ENCODE data around the gene FTSJ3. TPM values are rescaled to one million over a fixed set of nuclear protein-coding genes. Genes with fewer than 3 reads are reported as not detected.
A peak's percentile ranks its signal among the peaks of the same experiment; 100 is the strongest.

FTSJ3 gene
- total RNA-seq, 1 experiment from 2014 or later = 36.7 TPM

DNA sequence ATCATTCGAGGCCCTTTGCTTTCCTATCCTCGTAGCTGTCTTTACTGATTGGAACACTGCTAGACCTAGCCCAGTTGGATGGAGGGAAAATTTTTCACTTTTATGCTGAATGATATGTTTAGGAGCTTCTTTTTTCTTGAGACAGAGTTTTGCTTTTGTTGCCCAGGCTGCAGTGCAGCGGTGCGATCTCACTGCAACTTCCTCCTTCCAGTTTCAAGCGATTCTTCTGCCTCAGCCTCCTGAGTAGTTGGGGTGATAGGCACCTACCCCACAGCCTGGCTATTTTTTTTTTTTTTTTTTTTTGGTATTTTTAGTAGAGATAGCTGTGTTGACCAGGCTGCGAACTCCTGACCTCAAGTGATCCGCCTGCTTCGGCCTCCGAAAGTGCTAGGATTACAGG, 17.5 kb downstream of the FTSJ3 start:
- Mint-ChIP-seq H3K27me3 (ENCODE audit: insufficient read depth, unreplicated experiment) (no peaks in the 10 kb centered on the region), H3K36me3 (ENCODE audit: insufficient read depth, unreplicated experiment) (peaks cover 100% of the 10 kb centered on the region), H3K27ac (ENCODE audit: low read depth, unreplicated experiment) (no peak overlapping the region), H3K4me1 (ENCODE audit: insufficient read depth, unreplicated experiment) (no peaks in the 10 kb centered on the region), H3K4me3 (ENCODE audit: unreplicated experiment) (no peak overlapping the region), H3K9me3 (ENCODE audit: unreplicated experiment) (no peaks in the 10 kb centered on the region)
- ChIA-PET CTCF (interaction anchor here (0.9 to 1.9 kb wide), 3 partner anchors 17 to 56 kb away, joined by 3 to 4 read pairs (median 3); no protein-coding TSS in a partner anchor), POLR2A (interaction anchor here (0.7 to 1.3 kb wide), 7 partner anchors 9 to 68 kb away, joined by 3 to 8 read pairs (median 4); partner anchors contain the start of genes CCDC47 and STRADA)
- intact Hi-C loops (cut with micrococcal nuclease) = no loop called here
- no peak for DNase-seq (ENCODE audit: unreplicated experiment)
- BruUV-seq (replicated peaks) = no TSS peak
- TF ChIP-seq, protein P1, sequence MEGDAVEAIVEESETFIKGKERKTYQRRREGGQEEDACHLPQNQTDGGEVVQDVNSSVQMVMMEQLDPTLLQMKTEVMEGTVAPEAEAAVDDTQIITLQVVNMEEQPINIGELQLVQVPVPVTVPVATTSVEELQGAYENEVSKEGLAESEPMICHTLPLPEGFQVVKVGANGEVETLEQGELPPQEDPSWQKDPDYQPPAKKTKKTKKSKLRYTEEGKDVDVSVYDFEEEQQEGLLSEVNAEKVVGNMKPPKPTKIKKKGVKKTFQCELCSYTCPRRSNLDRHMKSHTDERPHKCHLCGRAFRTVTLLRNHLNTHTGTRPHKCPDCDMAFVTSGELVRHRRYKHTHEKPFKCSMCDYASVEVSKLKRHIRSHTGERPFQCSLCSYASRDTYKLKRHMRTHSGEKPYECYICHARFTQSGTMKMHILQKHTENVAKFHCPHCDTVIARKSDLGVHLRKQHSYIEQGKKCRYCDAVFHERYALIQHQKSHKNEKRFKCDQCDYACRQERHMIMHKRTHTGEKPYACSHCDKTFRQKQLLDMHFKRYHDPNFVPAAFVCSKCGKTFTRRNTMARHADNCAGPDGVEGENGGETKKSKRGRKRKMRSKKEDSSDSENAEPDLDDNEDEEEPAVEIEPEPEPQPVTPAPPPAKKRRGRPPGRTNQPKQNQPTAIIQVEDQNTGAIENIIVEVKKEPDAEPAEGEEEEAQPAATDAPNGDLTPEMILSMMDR (IDR thresholded peaks at IDR 0.05; ENCODE audit: unreplicated experiment) = no peak

DNA sequence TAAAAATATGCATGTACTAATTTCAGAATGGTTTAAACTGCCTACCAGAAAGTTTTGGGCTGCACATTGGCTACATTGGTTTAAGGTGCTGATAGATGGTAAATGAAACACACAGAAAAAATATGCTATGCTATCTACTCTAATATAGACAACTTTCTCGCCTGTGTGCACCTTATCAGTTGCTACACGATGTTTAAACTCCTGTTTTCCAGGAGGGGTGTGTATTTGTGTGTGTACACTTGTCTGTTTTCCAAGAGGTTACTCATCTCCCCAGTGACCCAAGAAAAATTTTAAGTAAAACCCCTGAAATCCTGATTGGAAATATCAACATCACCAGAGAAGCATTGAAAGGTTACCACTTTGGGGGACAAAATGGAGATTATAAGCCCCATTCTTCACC, 21.9 kb downstream of the FTSJ3 start:
- Mint-ChIP-seq H3K4me1 (ENCODE audit: insufficient read depth, unreplicated experiment) (no peaks in the 10 kb centered on the region), H3K9me3 (ENCODE audit: unreplicated experiment) (no peaks in the 10 kb centered on the region), H3K36me3 (ENCODE audit: insufficient read depth, unreplicated experiment) (peaks cover 98% of the 10 kb centered on the region), H3K27ac (ENCODE audit: low read depth, unreplicated experiment) (peak overlapping the region; percentile 39), H3K4me3 (ENCODE audit: unreplicated experiment) (no peak overlapping the region), H3K27me3 (ENCODE audit: insufficient read depth, unreplicated experiment) (no peaks in the 10 kb centered on the region)
- POLR2A ChIA-PET = interaction anchor here (1.8 kb wide), 1 partner anchor 21 kb away, joined by 3 read pairs; no protein-coding TSS in a partner anchor
- BruUV-seq (replicated peaks) = no TSS peak
- DNase-seq (ENCODE audit: unreplicated experiment) = no peak
- CTCF ChIA-PET = no interaction called here
- intact Hi-C loops (cut with micrococcal nuclease) = no loop called here
- TF ChIP-seq, protein P1 (IDR thresholded peaks at IDR 0.05; ENCODE audit: unreplicated experiment) = no peak

DNA sequence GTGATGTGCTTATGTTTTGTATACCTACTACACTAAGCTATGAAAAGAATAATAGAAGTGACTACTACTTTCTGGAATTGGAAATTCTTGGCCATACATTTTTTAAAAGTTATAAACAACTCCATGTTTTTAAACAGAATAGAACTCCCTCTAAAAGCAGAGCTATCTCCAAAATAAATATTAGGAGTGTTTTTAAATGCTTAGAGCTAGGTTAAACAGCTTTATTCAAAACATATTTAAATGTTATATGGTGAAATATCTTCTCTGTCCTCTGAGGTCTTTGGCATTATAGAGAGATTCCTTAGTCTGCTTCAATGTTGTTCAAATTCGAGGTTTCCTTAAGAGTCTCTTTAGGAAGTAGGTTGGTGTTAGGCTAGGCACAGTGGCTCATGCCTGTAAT, 23.1 kb downstream of the FTSJ3 start:
- no peak for DNase-seq (ENCODE audit: unreplicated experiment)
- no peaks in the 10 kb centered on the region for H3K9me3 Mint-ChIP-seq (ENCODE audit: unreplicated experiment)
- peaks cover 98% of the 10 kb centered on the region for H3K36me3 Mint-ChIP-seq (ENCODE audit: insufficient read depth, unreplicated experiment)
- no peaks in the 10 kb centered on the region for H3K4me1 Mint-ChIP-seq (ENCODE audit: insufficient read depth, unreplicated experiment)
- no peak overlapping the region for H3K4me3 Mint-ChIP-seq (ENCODE audit: unreplicated experiment)
- intact Hi-C loops (cut with micrococcal nuclease) = no loop called here
- no TSS peak for BruUV-seq (replicated peaks)
- ChIA-PET POLR2A (interaction anchor here (0.8 to 1.8 kb wide), 3 partner anchors 11 to 35 kb away, joined by 3 to 5 read pairs (median 4); partner anchors contain the start of genes CCDC47 and DDX42), CTCF (interaction anchor here (0.8 to 1.3 kb wide), 4 partner anchors 9 to 31 kb away, joined by 3 to 4 read pairs (median 4); no protein-coding TSS in a partner anchor)
- H3K27ac Mint-ChIP-seq (ENCODE audit: low read depth, unreplicated experiment) = no peak overlapping the region
- TF ChIP-seq, protein P1 (IDR thresholded peaks at IDR 0.05; ENCODE audit: unreplicated experiment) = no peak
- H3K27me3 Mint-ChIP-seq (ENCODE audit: insufficient read depth, unreplicated experiment) = no peaks in the 10 kb centered on the region

DNA sequence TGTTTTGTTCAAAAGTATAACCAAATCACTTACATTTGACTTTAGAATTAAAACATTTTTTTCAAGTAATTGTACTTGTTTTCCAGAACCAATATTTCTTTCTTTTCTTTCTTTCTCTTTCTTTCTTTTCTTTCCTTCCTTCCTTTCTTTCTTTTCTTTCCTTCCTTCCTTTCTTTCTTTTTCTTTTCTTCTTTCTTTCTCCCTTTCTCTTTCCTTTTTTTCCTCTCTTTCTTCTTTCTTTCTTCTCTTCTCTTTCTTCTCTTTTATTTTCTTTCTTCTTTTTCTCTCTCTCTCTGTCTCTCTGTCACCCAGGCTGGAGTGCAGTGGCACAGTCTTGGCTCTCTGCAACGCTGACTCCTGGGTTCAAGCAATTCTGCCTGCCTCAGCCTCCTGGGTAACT, 26.7 kb downstream of the FTSJ3 start:
- peaks cover 98% of the 10 kb centered on the region for H3K36me3 Mint-ChIP-seq (ENCODE audit: insufficient read depth, unreplicated experiment)
- CTCF ChIA-PET = no interaction called here

More for the DNA sequence above, 26.7 kb downstream of the FTSJ3 start:
- BruUV-seq (replicated peaks) = no TSS peak
- no peaks in the 10 kb centered on the region for H3K27me3 Mint-ChIP-seq (ENCODE audit: insufficient read depth, unreplicated experiment)
- no peak overlapping the region for H3K4me3 Mint-ChIP-seq (ENCODE audit: unreplicated experiment)
- H3K9me3 Mint-ChIP-seq (ENCODE audit: unreplicated experiment) = no peaks in the 10 kb centered on the region
- H3K4me1 Mint-ChIP-seq (ENCODE audit: insufficient read depth, unreplicated experiment) = no peaks in the 10 kb centered on the region
- H3K27ac Mint-ChIP-seq (ENCODE audit: low read depth, unreplicated experiment) = no peak overlapping the region
- intact Hi-C loops (cut with micrococcal nuclease) = no loop called here
- TF ChIP-seq, protein P1 (IDR thresholded peaks at IDR 0.05; ENCODE audit: unreplicated experiment) = no peak
- no peak for DNase-seq (ENCODE audit: unreplicated experiment)
- POLR2A ChIA-PET = interaction anchor here (2.8 kb wide), 1 partner anchor 27 kb away, joined by 10 read pairs; the partner anchor contains the start of genes CCDC47 and DDX42
